SK-N-SH (cell line): ENCODE data around the gene PPP1CA. TPM values are rescaled to one million over a fixed set of nuclear protein-coding genes. Genes with fewer than 3 reads are reported as not detected.

Experiments
- CTCF ChIA-PET: fragments of 300-600, 350-600 bp; formaldehyde crosslinking; extraction: SDS; loops from one replicate; lab custom pipeline; 2021; lab: Yijun Ruan, JAX
- POLR2A ChIA-PET: fragments of 350-600 bp; sonication (Branson Sonifier 250); formaldehyde crosslinking; extraction: SDS; loops from one replicate; lab custom pipeline; 2020; ENCODE audit warnings: antibody characterized with exemption, inconsistent platforms; lab: Yijun Ruan, JAX
- DNase-seq: peaks from one replicate; pipeline ENCODE4 v3.0.0; 2012
- H2AFZ ChIP-seq: fragments of 200-600 bp; sonication (generic); 2 replicates; pipeline ENCODE4 v1.8.1; 2016; ENCODE audit warnings: antibody characterized with exemption, mild to moderate bottlenecking, low read depth
- H3F3A ChIP-seq: fragments of 200-600 bp; sonication (generic); replicated peaks from 2 replicates; pipeline ENCODE3; 2016; ENCODE audit warnings: antibody characterized with exemption, mild to moderate bottlenecking; ENCODE audit not compliant: insufficient read depth
- H3K27ac ChIP-seq, 2 experiments: fragments of 200-500 bp in 1 of 2; fragments of 200-600 bp in 1 of 2; sonication (Bioruptor generic) in 1 of 2; sonication (generic), shearing (Covaris generic) in 1 of 2; 2 replicates each; pipeline versions ENCODE4 v1.5.1 to v1.6.1; 2014 to 2016; ENCODE audit warnings: low read depth in 2 of 2, inconsistent platforms in 1 of 2, low read length in 1 of 2, mild to moderate bottlenecking in 1 of 2, mixed read lengths in 1 of 2
- H3K27me3 ChIP-seq: fragments of 200-600 bp; sonication (generic), shearing (Covaris generic); 2 replicates; pipeline ENCODE4 v1.6.1; 2016; ENCODE audit warnings: mixed run types; ENCODE audit not compliant: insufficient read depth
- H3K36me3 ChIP-seq, 2 experiments: fragments of 200-500 bp in 1 of 2; fragments of 200-600 bp in 1 of 2; sonication (Bioruptor generic) in 1 of 2; sonication (generic) in 1 of 2; replicated peaks in 1 of 2; 2 replicates each; pipeline versions ENCODE3 to v1.5.1; 2014 to 2016; ENCODE audit warnings: low read length in 1 of 2, mild to moderate bottlenecking in 1 of 2; ENCODE audit not compliant: insufficient read depth in 2 of 2, control insufficient read depth in 1 of 2
- H3K4me1 ChIP-seq, 2 experiments: fragments of 200-500 bp in 1 of 2; fragments of 200-600 bp in 1 of 2; sonication (Bioruptor generic) in 1 of 2; sonication (generic), shearing (Covaris generic) in 1 of 2; 2 replicates each; pipeline versions ENCODE4 v1.5.1 to v1.6.1; 2014 to 2016; ENCODE audit warnings: low read depth in 1 of 2, low read length in 1 of 2, mixed run types in 1 of 2; ENCODE audit not compliant: insufficient read depth in 2 of 2, control insufficient read depth in 1 of 2
- H3K4me2 ChIP-seq: fragments of 200-600 bp; sonication (generic), shearing (Covaris generic); 2 replicates; pipeline ENCODE4 v1.6.1; 2017; ENCODE audit warnings: mixed run types
- H3K4me3 ChIP-seq, 2 experiments: fragments of 200-500 bp in 1 of 2; fragments of 200-600 bp in 1 of 2; sonication (Bioruptor generic) in 1 of 2; sonication (generic), shearing (Covaris generic) in 1 of 2; 2 replicates each; pipeline versions ENCODE4 v1.5.1 to v1.8.1; 2014 to 2016; ENCODE audit warnings: low read depth in 2 of 2, inconsistent platforms in 1 of 2, low read length in 1 of 2, mild to moderate bottlenecking in 1 of 2, mixed read lengths in 1 of 2, moderate library complexity in 1 of 2
- H3K79me2 ChIP-seq: fragments of 200-600 bp; sonication (generic); 2 replicates; pipeline ENCODE4 v1.8.1; 2017; ENCODE audit warnings: mild to moderate bottlenecking; ENCODE audit not compliant: insufficient read depth
- H3K9ac ChIP-seq: fragments of 200-600 bp; sonication (generic); 2 replicates; pipeline ENCODE4 v1.6.1; 2017; ENCODE audit warnings: mixed run types
- H3K9me2 ChIP-seq: fragments of 200-600 bp; sonication (generic); 2 replicates; pipeline ENCODE4 v1.6.1; 2017; ENCODE audit warnings: mixed run types
- H3K9me3 ChIP-seq: fragments of 200-600 bp; sonication (generic); 2 replicates; pipeline ENCODE4 v1.6.1; 2017; ENCODE audit warnings: mixed run types, mild to moderate bottlenecking, moderate library complexity
- H4K20me1 ChIP-seq: fragments of 200-600 bp; sonication (generic); 2 replicates; pipeline ENCODE4 v1.6.1; 2017; ENCODE audit warnings: mild to moderate bottlenecking, mixed run types; ENCODE audit not compliant: insufficient read depth
- CHD2 ChIP-seq: fragments of 150-350 bp; IDR thresholded peaks from 2 replicates; pipeline ENCODE4 v1.6.1; 2018; ENCODE audit warnings: low read length; ENCODE audit not compliant: partially characterized antibody
- EZH2phosphoT487 ChIP-seq: fragments of 200-600 bp; sonication (generic); IDR thresholded peaks from 2 replicates; pipeline ENCODE4 v1.6.1; 2017; ENCODE audit warnings: low read depth, mixed run types, mild to moderate bottlenecking, antibody characterized with exemption, moderate library complexity, borderline replicate concordance
- GABPA ChIP-seq: IDR thresholded peaks from 2 replicates; pipeline ENCODE4 v1.4.0; 2012; ENCODE audit warnings: low read depth, mild to moderate bottlenecking
- MAX ChIP-seq: IDR thresholded peaks from 2 replicates; pipeline ENCODE4 v1.4.0; 2012; ENCODE audit warnings: low read depth
- NFIC ChIP-seq: IDR thresholded peaks from 2 replicates; pipeline ENCODE4 v1.4.0; 2012; ENCODE audit warnings: borderline replicate concordance
- POLR2AphosphoS5 ChIP-seq: IDR thresholded peaks from 2 replicates; pipeline ENCODE4 v1.6.1; 2012; ENCODE audit warnings: low read depth, low read length
- RFX5 ChIP-seq: IDR thresholded peaks from 2 replicates; pipeline ENCODE4 v1.6.1; 2012; ENCODE audit warnings: mild to moderate bottlenecking, improper control_type of control experiment, low read length
- RXRA ChIP-seq: IDR thresholded peaks from 2 replicates; pipeline ENCODE4 v1.4.0; 2012; ENCODE audit warnings: low read depth, mild to moderate bottlenecking, borderline replicate concordance
- SMC3 ChIP-seq: IDR thresholded peaks from 2 replicates; pipeline ENCODE4 v1.6.1; 2012; ENCODE audit warnings: low read depth, low read length, improper control_type of control experiment
- USF2 ChIP-seq: fragments of 150-350 bp; IDR thresholded peaks from 2 replicates; pipeline ENCODE4 v1.6.1; 2017; ENCODE audit warnings: antibody characterized with exemption, low read length, low read depth, borderline replicate concordance
- ZBTB33 ChIP-seq: IDR thresholded peaks from 2 replicates; pipeline ENCODE4 v1.4.0; 2012; ENCODE audit warnings: low read depth, borderline replicate concordance
- WGBS: methylation state at CpG from one replicate; pipeline ENCODE4 v1.1.6; 2017; ENCODE audit warnings: low lambda C conversion rate; 5-methylcytosine and 5-hydroxymethylcytosine counted together
- polyA plus RNA-seq, 3 experiments: library from polyadenylated mRNA; depleted of rRNA; stranded (reverse); fragments of >200 nt; gene quantifications; 2 replicates each; pipeline ENCODE4 v1.2.3, GENCODE V29; 2012
- TF ChIP-seq, protein P1 (sequence below): IDR thresholded peaks from 2 replicates; pipeline ENCODE4 v1.4.0; 2012; ENCODE audit warnings: low read depth, borderline replicate concordance

Gene PPP1CA
- polyA plus RNA-seq, 1 of the 3 experiments (the other 2 are of a cell fraction), result 261 TPM

GRCh38 chr11:67392183-67392715 is 9.4 kb downstream of the PPP1CA start:
- 16% methylated on average over 28 of the region's 31 CpGs for WGBS
- peaks cover 23% of the 10 kb centered on the region for H3K79me2 ChIP-seq
- DNase-seq, result no peak
- ChIA-PET CTCF (interaction anchor here (0.9 to 2.7 kb wide), 17 partner anchors 10 to 225 kb away, joined by 3 to 53 read pairs (median 4); partner anchors contain the start of genes CLCF1 and PPP1CA), POLR2A (interaction anchor here (0.8 to 2.6 kb wide), 13 partner anchors 9 to 130 kb away, joined by 3 to 32 read pairs (median 4); partner anchors contain the start of genes AIP, CLCF1, POLD4 and PPP1CA)
- H3K9me2 ChIP-seq, result no peaks in the 10 kb centered on the region
- no peaks in the 10 kb centered on the region for H4K20me1 ChIP-seq
- H3K9ac ChIP-seq, result peak overlapping the region; percentile 97
- H3K4me2 ChIP-seq, result peak overlapping the region; percentile 99
- H2AFZ ChIP-seq, result peak overlapping the region; percentile 68; the same call in 1 of the 2 replicates
- peak overlapping the region in 1 of 2 experiments; percentile 27; a peak in 2 of 4 replicates for H3K27ac ChIP-seq
- TF ChIP-seq USF2, result no peak
- TF ChIP-seq NFIC, result no peak
- no peak for TF ChIP-seq RFX5
- TF ChIP-seq RXRA, result no peak
- TF ChIP-seq POLR2AphosphoS5, result no peak
- TF ChIP-seq MAX, result no peak
- no peak for TF ChIP-seq SMC3
- TF ChIP-seq ZBTB33, result no peak
- TF ChIP-seq, protein P1, sequence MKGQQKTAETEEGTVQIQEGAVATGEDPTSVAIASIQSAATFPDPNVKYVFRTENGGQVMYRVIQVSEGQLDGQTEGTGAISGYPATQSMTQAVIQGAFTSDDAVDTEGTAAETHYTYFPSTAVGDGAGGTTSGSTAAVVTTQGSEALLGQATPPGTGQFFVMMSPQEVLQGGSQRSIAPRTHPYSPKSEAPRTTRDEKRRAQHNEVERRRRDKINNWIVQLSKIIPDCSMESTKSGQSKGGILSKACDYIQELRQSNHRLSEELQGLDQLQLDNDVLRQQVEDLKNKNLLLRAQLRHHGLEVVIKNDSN, result no peak
- no peak for TF ChIP-seq CHD2
- no peak for TF ChIP-seq GABPA
- TF ChIP-seq EZH2phosphoT487, result no peak
- peaks cover 0 to 1% of the 10 kb centered on the region in 2 experiments for H3K36me3 ChIP-seq
- no peaks in the 10 kb centered on the region for H3K9me3 ChIP-seq
- peaks cover 0 to 13% of the 10 kb centered on the region in 2 experiments; a peak in 1 of 4 replicates for H3K4me1 ChIP-seq
- peaks cover 14% of the 10 kb centered on the region for H3F3A ChIP-seq
- no peaks in the 10 kb centered on the region for H3K27me3 ChIP-seq
- peak overlapping the region; percentile 76 to 98 for H3K4me3 ChIP-seq
